Testis (tissue), 2 donors: ENCODE results near the gene LIN7C.

Source experiments
- CTCF ChIP-seq, 3 experiments: fragments of 450-650 bp in 2 of 3; fragments of 200-600 bp in 1 of 3; sonication (generic) in 1 of 3; IDR thresholded peaks; one replicate each; pipeline ENCODE4 v1.5.1; 2016 to 2019; ENCODE audit warnings: antibody characterized with exemption in 3 of 3, mild to moderate bottlenecking in 2 of 3, moderate library complexity in 1 of 3
- POLR2A ChIP-seq: fragments of 450-650 bp; IDR thresholded peaks from one replicate; pipeline ENCODE4 v1.6.1; 2017; ENCODE audit warnings: antibody characterized with exemption, mild to moderate bottlenecking, moderate library complexity

- TF ChIP-seq CTCF (IDR thresholded peaks at IDR 0.05) (no peak), POLR2A (no peak)
Measured at GRCh38 chr11:27545035-27545434, 38.5 kb upstream of the LIN7C start.
